Measurements from ENCODE around the gene MSRB1.

DNA sequence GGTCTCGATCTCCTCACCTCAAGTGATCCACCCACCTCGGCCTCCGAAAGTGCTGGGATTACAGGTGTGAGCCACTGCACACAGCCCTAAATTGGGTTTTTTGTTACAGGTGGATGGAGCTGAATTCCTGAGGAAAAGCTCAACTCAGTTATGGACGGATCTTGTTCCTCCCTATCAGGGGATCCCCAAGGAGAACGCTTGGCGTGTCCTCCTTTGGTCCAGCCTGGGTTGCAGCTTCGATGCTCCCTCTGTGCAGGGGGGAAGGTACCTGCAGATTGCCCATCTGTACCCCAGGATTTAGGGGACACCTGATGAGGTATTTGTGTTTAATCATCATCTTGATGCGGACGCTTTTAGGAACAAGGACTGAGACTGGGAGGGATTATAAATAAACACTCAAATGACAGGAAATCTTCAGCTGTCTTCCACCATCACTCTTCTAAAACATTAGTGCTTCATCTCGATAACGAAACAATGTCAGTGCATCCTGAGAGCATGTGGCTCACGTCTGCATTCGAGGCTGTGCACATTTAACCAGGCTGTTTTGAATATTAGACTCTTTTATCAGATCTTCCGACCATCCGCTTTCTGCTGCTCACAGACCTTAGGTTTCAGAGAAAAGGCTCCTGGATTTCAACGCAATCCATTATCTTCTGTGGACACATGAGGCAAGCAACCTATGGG lies 52.8 kb downstream of the MSRB1 start:
- TF ChIP-seq, protein P1, sequence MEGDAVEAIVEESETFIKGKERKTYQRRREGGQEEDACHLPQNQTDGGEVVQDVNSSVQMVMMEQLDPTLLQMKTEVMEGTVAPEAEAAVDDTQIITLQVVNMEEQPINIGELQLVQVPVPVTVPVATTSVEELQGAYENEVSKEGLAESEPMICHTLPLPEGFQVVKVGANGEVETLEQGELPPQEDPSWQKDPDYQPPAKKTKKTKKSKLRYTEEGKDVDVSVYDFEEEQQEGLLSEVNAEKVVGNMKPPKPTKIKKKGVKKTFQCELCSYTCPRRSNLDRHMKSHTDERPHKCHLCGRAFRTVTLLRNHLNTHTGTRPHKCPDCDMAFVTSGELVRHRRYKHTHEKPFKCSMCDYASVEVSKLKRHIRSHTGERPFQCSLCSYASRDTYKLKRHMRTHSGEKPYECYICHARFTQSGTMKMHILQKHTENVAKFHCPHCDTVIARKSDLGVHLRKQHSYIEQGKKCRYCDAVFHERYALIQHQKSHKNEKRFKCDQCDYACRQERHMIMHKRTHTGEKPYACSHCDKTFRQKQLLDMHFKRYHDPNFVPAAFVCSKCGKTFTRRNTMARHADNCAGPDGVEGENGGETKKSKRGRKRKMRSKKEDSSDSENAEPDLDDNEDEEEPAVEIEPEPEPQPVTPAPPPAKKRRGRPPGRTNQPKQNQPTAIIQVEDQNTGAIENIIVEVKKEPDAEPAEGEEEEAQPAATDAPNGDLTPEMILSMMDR (IDR thresholded peaks at IDR 0.05; ENCODE audit: borderline replicate concordance, extremely low read depth, low read length, poor library complexity, severe bottlenecking), result no peak
- TF ChIP-seq EZH2 (IDR thresholded peaks at IDR 0.05; ENCODE audit: borderline replicate concordance, low read depth, low read length, severe bottlenecking), result no peak
